ENCODE measurements around the gene STUB1. TPM values are rescaled to one million over a fixed set of nuclear protein-coding genes. Genes with fewer than 3 reads are reported as not detected.

STUB1 gene
- total RNA-seq, 1 donor from 2014 or later = 99.3 TPM

DNA sequence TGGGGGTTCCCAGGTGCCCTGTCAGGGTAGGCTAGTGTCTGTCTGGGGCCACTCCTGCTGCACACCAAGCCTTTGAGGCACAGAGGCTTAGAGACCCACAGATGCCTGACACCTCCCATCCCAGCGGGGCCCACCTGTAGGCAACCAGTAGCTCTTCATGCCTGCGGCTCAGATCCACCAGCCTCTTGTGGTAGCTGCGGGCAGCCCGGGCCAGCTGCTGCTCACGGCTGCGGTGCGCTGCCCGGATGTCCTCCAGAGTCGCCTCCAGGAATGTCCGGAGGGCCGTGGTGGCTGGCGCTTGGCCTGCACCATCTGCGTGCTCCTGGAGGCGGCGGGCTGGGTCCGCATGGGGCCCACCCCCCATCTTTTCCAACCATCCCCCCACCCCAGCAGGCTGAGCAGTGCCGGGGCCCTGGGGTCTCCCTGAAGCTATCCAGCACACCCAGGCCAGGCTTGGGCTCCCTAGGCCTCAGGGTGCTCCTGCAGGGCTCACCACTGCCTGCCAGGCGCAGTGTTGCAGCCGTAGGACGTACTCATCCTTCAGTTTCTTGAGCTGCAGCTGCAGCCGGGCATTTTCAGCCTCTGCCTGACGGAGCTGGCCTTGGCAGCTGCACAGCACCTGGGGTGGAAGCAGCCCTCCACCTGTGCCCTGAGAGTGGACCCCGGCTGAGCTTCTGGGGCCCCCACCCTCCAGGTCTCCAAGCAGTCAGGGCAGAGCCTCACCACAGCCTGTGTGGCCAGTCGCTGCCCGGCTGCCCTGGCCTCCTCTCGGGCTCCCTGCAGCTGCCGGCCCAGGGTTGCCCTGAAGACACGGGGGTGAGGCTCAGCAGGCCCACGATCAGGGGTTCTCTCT lies 44.2 kb downstream of the STUB1 start:
- Mint-ChIP-seq H3K27ac (ENCODE audit: unreplicated experiment) (no peak overlapping the region), H3K4me1 (peaks cover 11% of the 10 kb centered on the region), H3K4me3 (peak overlapping the region; percentile 83), H3K27me3 (ENCODE audit: low read depth) (peaks cover 12% of the 10 kb centered on the region), H3K36me3 (ENCODE audit: low read depth) (no peaks in the 10 kb centered on the region), H3K9me3 (no peaks in the 10 kb centered on the region)
- DNase-seq (ENCODE audit: low read depth, low spot score) = no peak
- TF ChIP-seq, protein P1, sequence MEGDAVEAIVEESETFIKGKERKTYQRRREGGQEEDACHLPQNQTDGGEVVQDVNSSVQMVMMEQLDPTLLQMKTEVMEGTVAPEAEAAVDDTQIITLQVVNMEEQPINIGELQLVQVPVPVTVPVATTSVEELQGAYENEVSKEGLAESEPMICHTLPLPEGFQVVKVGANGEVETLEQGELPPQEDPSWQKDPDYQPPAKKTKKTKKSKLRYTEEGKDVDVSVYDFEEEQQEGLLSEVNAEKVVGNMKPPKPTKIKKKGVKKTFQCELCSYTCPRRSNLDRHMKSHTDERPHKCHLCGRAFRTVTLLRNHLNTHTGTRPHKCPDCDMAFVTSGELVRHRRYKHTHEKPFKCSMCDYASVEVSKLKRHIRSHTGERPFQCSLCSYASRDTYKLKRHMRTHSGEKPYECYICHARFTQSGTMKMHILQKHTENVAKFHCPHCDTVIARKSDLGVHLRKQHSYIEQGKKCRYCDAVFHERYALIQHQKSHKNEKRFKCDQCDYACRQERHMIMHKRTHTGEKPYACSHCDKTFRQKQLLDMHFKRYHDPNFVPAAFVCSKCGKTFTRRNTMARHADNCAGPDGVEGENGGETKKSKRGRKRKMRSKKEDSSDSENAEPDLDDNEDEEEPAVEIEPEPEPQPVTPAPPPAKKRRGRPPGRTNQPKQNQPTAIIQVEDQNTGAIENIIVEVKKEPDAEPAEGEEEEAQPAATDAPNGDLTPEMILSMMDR (conservative IDR thresholded peaks at IDR 0.05) = no peak

GRCh38 chr16:725041-725376 lies 44.8 kb downstream of the STUB1 start:
- Mint-ChIP-seq H3K27me3 (ENCODE audit: low read depth) (peaks cover 10% of the 10 kb centered on the region), H3K4me3 (peak overlapping the region; percentile 83), H3K36me3 (ENCODE audit: low read depth) (no peaks in the 10 kb centered on the region), H3K9me3 (no peaks in the 10 kb centered on the region), H3K27ac (ENCODE audit: unreplicated experiment) (no peak overlapping the region), H3K4me1 (peaks cover 5% of the 10 kb centered on the region)
- TF ChIP-seq, protein P1 (conservative IDR thresholded peaks at IDR 0.05) = no peak
- DNase-seq (ENCODE audit: low read depth, low spot score) = no peak

- H3K4me3 Mint-ChIP-seq = peak overlapping the region; percentile 83
- TF ChIP-seq, protein P1 (conservative IDR thresholded peaks at IDR 0.05) = no peak
- H3K27ac Mint-ChIP-seq (ENCODE audit: unreplicated experiment) = no peak overlapping the region
- peaks cover 6% of the 10 kb centered on the region for H3K27me3 Mint-ChIP-seq (ENCODE audit: low read depth)
- no peaks in the 10 kb centered on the region for H3K4me1 Mint-ChIP-seq
- H3K9me3 Mint-ChIP-seq = no peaks in the 10 kb centered on the region
- no peaks in the 10 kb centered on the region for H3K36me3 Mint-ChIP-seq (ENCODE audit: low read depth)
- DNase-seq (ENCODE audit: low read depth, low spot score) = no peak
These were observed 45.4 kb downstream of the STUB1 start for GRCh38 chr16:725463-726187.

DNA sequence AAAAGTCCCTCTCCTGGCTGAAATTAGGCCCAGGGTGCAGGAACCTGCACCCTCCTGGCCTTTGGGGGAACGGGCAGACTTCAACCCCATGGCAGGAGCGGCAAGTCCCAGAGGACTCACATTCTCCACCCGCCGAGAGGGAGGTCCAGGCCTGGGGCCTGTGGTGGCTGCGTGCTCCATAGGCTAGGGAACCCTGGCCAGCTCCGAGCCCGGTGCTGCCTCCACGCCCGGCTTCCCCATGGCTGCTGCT lies 45.9 kb downstream of the STUB1 start:
- Mint-ChIP-seq H3K27me3 (ENCODE audit: low read depth) (peaks cover 6% of the 10 kb centered on the region), H3K9me3 (no peaks in the 10 kb centered on the region), H3K4me3 (peak overlapping the region; percentile 75), H3K27ac (ENCODE audit: unreplicated experiment) (no peak overlapping the region), H3K4me1 (no peaks in the 10 kb centered on the region), H3K36me3 (ENCODE audit: low read depth) (no peaks in the 10 kb centered on the region)
- no peak for DNase-seq (ENCODE audit: low read depth, low spot score)
- TF ChIP-seq, protein P1 (conservative IDR thresholded peaks at IDR 0.05) = no peak

DNA sequence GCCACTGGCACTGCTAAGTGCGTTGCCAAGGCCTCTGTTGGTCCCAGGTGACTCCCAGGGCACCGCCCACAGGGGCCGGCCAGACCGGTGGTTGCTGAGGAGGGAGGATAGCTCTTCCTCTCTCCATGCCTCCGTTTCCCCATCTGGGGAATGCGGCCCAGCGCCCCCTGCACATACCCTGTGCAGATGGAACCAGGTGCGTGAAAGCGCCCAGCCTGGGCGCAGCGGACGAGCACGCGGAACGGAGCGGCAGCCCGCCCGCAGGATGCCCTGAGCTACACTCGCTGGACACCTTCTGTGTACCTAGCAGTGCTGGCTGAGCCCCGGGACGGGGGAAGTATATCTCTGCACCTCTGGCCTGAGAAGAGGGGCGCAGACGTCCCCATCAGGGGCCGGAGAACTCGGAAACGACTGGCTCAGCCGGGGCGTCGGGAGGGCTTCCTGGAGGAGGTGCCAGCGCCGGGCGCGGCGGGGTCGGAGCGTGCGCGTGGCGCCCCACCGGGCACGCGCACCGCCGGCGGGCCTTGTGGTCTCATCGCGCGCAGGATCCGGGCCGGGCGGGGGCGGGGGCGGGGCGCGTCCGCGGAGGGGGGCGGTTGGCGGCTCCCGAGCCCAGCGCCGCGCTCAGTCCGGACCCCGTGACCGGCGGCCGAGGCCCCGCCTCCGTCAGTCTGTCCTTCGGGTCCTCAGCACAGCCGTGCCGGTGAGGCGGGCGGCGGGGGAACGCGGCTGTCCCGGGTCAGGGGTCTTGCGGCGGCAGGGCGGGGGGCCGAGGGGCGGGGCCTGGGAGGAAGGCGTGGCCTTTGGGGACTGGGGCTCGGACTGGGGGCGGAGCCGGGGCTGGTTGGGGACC lies 46.5 kb downstream of the STUB1 start, which contains the start of the genes CCDC78 and HAGHL:
Gene CCDC78 (minus strand): TSS at position 6 of the 853 bp plus-strand sequence. CDS start 76 bp downstream, outside the sequence.
Gene HAGHL (plus strand): TSS at position 669 of the 853 bp plus-strand sequence. CDS start 404 bp downstream, outside the sequence.
- H3K36me3 Mint-ChIP-seq (ENCODE audit: low read depth) = no peaks in the 10 kb centered on the region
- peaks cover 6% of the 10 kb centered on the region for H3K27me3 Mint-ChIP-seq (ENCODE audit: low read depth)
- peak within 1 kb of the TSS; percentile 83 for H3K4me3 Mint-ChIP-seq
- H3K4me1 Mint-ChIP-seq = no peaks in the 10 kb centered on the region
- H3K27ac Mint-ChIP-seq (ENCODE audit: unreplicated experiment) = no peak within 1 kb of the TSS
- TF ChIP-seq, protein P1 (conservative IDR thresholded peaks at IDR 0.05) = no peak
- no peaks in the 10 kb centered on the region for H3K9me3 Mint-ChIP-seq
- no peak for DNase-seq (ENCODE audit: low read depth, low spot score)

Measured in neural crest cell (in vitro differentiated cells).